ENCODE measurements around the gene AATK. TPM values are rescaled to one million over a fixed set of nuclear protein-coding genes. Genes with fewer than 3 reads are reported as not detected.
A peak's percentile ranks its signal among the peaks of the same experiment; 100 is the strongest.

Gene AATK
- total and polyA plus RNA-seq, 9 of the 15 experiments (the other 6 are each of a cell fraction or from before 2014, with no cell fraction given), result 0.11 to 0.55 (median 0.38) TPM; not detected in 5

DNA sequence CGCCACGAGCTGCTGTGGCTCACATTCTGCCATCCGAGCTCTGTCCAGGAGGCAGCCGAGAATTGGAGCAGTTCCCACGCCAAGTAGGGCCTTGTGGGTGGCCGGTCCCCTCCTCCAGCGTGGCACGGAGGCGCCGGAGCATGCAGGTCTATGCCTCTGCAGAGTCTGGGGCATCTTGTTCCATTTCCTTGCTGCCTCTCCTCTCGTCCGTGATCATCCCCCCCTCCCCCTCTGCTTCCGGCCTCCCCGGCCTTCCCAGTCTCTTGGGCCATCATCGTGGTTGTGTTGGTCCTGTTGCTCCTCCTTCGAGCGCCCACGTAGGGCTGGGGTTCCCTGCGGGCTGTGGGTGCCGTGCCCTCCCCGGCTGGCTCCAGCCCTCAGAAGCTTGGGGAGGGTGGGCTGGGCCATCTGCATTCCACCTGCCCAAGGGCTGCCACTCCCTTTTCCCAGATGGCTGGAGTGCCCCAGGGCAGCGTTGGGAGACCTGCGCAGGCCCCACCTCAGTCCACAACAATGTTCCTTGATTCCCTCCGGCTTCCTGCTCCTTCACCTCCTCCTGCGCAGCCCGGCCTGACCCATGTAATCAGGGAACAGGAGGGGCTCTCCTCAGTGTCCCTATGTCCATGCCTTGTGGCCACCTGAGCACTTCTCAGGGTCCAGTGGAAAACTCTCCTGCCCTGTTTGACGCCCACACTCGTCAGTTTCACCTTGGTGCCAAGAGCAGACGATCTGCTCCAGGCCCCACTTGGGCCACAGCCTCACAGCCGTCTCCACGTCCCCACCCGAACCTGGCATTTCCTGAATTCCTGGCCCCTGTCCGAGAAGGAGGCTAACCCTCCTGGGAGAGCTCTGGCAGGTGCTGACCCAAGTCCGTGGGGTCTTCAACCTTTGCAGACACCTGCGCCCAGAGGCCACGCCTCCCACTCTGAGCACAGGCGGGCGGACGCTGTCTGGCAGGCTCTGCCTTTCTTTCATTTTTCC, 94.0 kb downstream of the AATK start:
- Histone ChIP-seq H3K36me3 (ENCODE audit: control insufficient read depth, insufficient read depth, low read length) (peaks cover 19% of the 10 kb centered on the region; the same call in 2 of the 3 replicates), H3K4me2 (ENCODE audit: insufficient read depth, low read length) (no peak overlapping the region), H3K9ac (ENCODE audit: insufficient read depth in 1 of 2, low read depth in 2 of 2, low read length in 2 of 2) (0 out of 4 replicates have a peak overlapping the region, but pooled peaks of 1 of the 2 experiments have one; percentile 4), H3K9me1 (ENCODE audit: control insufficient read depth, insufficient read depth, low read length) (no peaks in the 10 kb centered on the region), H3K4me1 (replicated peaks in 1 of 2; ENCODE audit: control insufficient read depth in 2 of 2, insufficient read depth in 2 of 2, low read length in 2 of 2) (peaks cover 0 to 46% of the 10 kb centered on the region in 2 experiments; a peak in 2 of 5 replicates), H3K4me3 (no peak overlapping the region), H4K20me1 (replicated peaks; ENCODE audit: control insufficient read depth, insufficient read depth, low read length) (peaks cover 10% of the 10 kb centered on the region; the same call in 1 of the 2 replicates), H3K27me3 (ENCODE audit: control insufficient read depth in 2 of 2, insufficient read depth in 2 of 2, low read length in 2 of 2) (no peaks in the 10 kb centered on the region), H3K27ac (ENCODE audit: extremely low read depth, low read depth, low read length) (no peak overlapping the region), H2AFZ (ENCODE audit: low read depth, low read length) (no peak overlapping the region), H3K9me3 (replicated peaks; ENCODE audit: control insufficient read depth, insufficient read depth, low read depth, low read length) (no peaks in the 10 kb centered on the region), H3K79me2 (ENCODE audit: control insufficient read depth, insufficient read depth, low read length) (no peaks in the 10 kb centered on the region)
- intact Hi-C loops (cut with micrococcal nuclease), result no loop called here
- no peak for ATAC-seq
- 91% methylated on average over 27 of the region's 39 CpGs for WGBS (ENCODE audit: insufficient coverage, low coverage, missing lambda C conversion rate)
- DNase-seq (ENCODE audit: extremely low read depth in 1 of 4, low spot score in 3 of 4), result no peak
- FAIRE-seq, result no peak
- TF ChIP-seq EZH2 (IDR thresholded peaks at IDR 0.05; ENCODE audit: borderline replicate concordance, low read depth, low read length), result no peak
- no peak for TF ChIP-seq TCF7L2 (IDR thresholded peaks at IDR 0.05; ENCODE audit: low read depth, low read length)
- TF ChIP-seq, protein P1, sequence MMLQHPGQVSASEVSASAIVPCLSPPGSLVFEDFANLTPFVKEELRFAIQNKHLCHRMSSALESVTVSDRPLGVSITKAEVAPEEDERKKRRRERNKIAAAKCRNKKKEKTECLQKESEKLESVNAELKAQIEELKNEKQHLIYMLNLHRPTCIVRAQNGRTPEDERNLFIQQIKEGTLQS (IDR thresholded peaks at IDR 0.05), result no peak
- TF ChIP-seq, protein P1 (CRISPR knock-in tag; conservative IDR thresholded peaks at IDR 0.05), result no peak
- no peak for TF ChIP-seq ARNT (IDR thresholded peaks at IDR 0.05)
- TF ChIP-seq ZKSCAN8 (CRISPR knock-in tag; IDR thresholded peaks at IDR 0.05), result no peak
- no peak for TF ChIP-seq HDAC2 (IDR thresholded peaks at IDR 0.05)
- TF ChIP-seq TRIM28 (IDR thresholded peaks at IDR 0.05), result no peak
- no peak for TF ChIP-seq BDP1 (IDR thresholded peaks at IDR 0.05; ENCODE audit: insufficient read depth, insufficient read length)
- BruUV-seq (replicated peaks), result no TSS peak
- in situ Hi-C loops (cut with MboI), result no loop called here
- ChIA-PET POLR2A (interaction anchor here (0.6 to 1.7 kb wide), 2 partner anchors 9 to 18 kb away, joined by 3 to 5 read pairs; no protein-coding TSS in a partner anchor), CTCF (ENCODE audit: low intra/inter-chr PET ratio) (no interaction called here)
